Measurements from ENCODE around the gene TELO2.

The TELO2 gene

GRCh38 chr16:1556254-1556653 is 63.1 kb downstream of the TELO2 start:
- no peak for DNase-seq (ENCODE audit: low read depth)

- DNase-seq (ENCODE audit: low read depth): no peak
Observed at GRCh38 chr16:1557074-1557473, 63.9 kb downstream of the TELO2 start.

DNA sequence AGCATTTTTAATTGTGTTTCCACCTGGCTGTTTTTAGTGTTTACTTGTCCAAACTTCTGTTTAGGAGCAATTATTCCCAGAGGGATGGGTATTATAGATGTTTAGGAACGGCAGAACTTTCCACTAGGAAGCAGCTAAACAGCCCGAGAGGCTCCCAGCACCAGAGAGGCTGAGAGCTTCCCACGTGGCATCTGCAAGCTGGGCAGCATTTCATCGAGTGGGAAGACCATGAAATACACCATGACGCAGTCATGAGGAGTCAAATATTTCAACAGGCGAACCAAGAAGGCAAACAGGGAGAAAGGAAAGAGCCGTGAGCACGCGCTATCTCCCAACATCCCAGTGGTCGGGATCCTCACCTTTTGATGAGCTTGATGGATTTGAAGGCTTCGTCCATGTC is 64.4 kb downstream of the TELO2 start:
- no peak for DNase-seq (ENCODE audit: low read depth)

DNA sequence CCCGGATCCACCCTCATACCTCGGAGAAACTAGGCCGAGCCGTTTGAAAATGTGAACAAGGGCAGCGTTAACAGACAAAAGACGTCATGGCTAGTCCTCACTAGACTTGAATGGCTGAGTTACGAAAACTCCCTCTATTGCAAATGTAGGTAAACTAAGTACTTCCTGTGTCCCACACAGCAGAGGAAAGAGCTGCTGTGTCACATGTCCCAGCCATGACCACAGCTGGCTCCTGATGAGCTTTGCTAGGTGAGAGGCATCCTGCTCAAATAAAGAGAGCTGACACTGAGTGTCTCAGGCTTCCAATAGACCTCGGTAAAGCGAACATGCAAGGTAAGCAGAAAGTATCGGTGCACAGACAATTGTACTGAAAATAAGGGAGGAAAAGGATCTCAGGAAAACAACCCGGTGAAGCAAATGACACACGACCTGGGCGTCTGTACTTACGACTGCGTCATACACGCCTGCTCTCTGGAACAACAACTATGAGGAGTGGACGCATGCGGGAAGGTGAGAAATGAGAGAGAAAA is 66.4 kb downstream of the TELO2 start:
- no peak for DNase-seq (ENCODE audit: low read depth)

All from stromal cell of bone marrow (primary cell).